Suprapubic skin (tissue), 4 donors: ENCODE data around the gene R3HDML.

ENCODE experiments used
- EP300 ChIP-seq: sonication (generic); formaldehyde crosslinking; IDR thresholded peaks from one replicate; pipeline ENCODE4 v1.6.1; 2017; ENCODE audit warnings: antibody characterized with exemption
- POLR2A ChIP-seq, 2 donors: fragments of 450-650 bp; IDR thresholded peaks; one replicate each; pipeline ENCODE4 v1.6.1; 2017; ENCODE audit warnings: antibody characterized with exemption in 2 of 2, mild to moderate bottlenecking in 2 of 2, moderate library complexity in 2 of 2
- POLR2AphosphoS5 ChIP-seq, 3 donors: sonication (generic); formaldehyde crosslinking; IDR thresholded peaks; one replicate each; pipeline ENCODE4 v1.6.1; 2017; ENCODE audit warnings: antibody characterized with exemption in 3 of 3
- TF ChIP-seq, protein P1 (sequence below), 2 donors: fragments of 200-600 bp in 1 of 2; fragments of 450-650 bp in 1 of 2; sonication (generic) in 1 of 2; IDR thresholded peaks; one replicate each; pipeline ENCODE4 v1.5.1; 2016 to 2019; ENCODE audit warnings: antibody characterized with exemption in 2 of 2, mild to moderate bottlenecking in 1 of 2, moderate library complexity in 1 of 2

DNA sequence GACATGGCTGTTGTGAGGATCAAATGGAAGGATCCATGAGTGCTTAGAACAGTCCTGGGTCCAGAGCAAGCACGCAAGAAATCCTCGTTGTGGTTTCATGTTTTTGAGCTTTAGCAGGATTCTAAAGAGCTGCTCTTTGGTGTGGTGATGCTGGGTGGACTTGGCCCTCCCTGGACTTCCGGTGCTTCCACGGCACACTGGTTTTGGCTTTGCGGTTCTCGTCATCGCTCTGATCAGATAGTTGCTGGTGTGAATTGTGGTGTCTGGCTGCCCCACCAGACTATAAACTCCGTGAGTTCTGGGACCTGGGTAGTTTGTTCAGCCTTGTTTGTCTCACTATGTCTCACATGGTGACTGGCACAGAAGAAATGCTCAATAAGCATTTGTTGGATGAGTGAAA, 21.9 kb downstream of the R3HDML start:
- TF ChIP-seq, protein P1, sequence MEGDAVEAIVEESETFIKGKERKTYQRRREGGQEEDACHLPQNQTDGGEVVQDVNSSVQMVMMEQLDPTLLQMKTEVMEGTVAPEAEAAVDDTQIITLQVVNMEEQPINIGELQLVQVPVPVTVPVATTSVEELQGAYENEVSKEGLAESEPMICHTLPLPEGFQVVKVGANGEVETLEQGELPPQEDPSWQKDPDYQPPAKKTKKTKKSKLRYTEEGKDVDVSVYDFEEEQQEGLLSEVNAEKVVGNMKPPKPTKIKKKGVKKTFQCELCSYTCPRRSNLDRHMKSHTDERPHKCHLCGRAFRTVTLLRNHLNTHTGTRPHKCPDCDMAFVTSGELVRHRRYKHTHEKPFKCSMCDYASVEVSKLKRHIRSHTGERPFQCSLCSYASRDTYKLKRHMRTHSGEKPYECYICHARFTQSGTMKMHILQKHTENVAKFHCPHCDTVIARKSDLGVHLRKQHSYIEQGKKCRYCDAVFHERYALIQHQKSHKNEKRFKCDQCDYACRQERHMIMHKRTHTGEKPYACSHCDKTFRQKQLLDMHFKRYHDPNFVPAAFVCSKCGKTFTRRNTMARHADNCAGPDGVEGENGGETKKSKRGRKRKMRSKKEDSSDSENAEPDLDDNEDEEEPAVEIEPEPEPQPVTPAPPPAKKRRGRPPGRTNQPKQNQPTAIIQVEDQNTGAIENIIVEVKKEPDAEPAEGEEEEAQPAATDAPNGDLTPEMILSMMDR (IDR thresholded peaks at IDR 0.05): no peak
- TF ChIP-seq POLR2A (IDR thresholded peaks at IDR 0.05): no peak
- TF ChIP-seq POLR2AphosphoS5 (IDR thresholded peaks at IDR 0.05): no peak
- TF ChIP-seq EP300: no peak
